Measurements from ENCODE around the gene GABBR2.

DNA sequence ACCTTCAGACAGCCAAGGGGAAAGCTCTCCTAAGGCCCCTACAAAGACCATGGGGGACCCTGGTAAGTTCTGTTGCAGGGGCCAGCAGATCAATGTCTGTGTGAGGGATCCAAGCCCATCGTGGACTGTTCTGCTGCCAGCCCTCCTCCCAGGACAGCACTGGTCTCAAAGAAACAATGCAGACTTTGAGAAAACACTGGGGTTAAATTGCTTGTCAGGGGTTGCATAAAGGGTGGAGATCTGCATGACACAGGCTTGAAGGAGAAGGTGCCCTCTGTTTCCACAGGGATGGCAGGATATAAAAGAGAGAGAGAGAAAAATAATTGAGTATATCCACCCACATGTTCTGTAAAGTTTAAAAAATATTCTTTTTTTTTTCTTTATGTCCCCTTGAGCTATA lies 295.7 kb downstream of the GABBR2 start:
- TF ChIP-seq, protein P1, sequence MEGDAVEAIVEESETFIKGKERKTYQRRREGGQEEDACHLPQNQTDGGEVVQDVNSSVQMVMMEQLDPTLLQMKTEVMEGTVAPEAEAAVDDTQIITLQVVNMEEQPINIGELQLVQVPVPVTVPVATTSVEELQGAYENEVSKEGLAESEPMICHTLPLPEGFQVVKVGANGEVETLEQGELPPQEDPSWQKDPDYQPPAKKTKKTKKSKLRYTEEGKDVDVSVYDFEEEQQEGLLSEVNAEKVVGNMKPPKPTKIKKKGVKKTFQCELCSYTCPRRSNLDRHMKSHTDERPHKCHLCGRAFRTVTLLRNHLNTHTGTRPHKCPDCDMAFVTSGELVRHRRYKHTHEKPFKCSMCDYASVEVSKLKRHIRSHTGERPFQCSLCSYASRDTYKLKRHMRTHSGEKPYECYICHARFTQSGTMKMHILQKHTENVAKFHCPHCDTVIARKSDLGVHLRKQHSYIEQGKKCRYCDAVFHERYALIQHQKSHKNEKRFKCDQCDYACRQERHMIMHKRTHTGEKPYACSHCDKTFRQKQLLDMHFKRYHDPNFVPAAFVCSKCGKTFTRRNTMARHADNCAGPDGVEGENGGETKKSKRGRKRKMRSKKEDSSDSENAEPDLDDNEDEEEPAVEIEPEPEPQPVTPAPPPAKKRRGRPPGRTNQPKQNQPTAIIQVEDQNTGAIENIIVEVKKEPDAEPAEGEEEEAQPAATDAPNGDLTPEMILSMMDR (optimal IDR thresholded peaks at IDR 0.05 in 1 of 3, IDR thresholded peaks at IDR 0.05 in 1 of 3, conservative IDR thresholded peaks at IDR 0.05 in 1 of 3; ENCODE audit: extremely low read depth in 1 of 3, insufficient read depth in 2 of 3, low read length in 3 of 3) = no peak
- no peak for TF ChIP-seq EZH2 (IDR thresholded peaks at IDR 0.05; ENCODE audit: low read length)
